ENCODE data around the gene GNG3.
"Not testable (repeated sequence)": the region's sequence is repeated elsewhere in the genome, so short reads cannot be mapped to it uniquely, and the experiment has no call there.

The GNG3 gene

GRCh38 chr11:62694455-62695167 is 12.9 kb upstream of the GNG3 start:
- Histone ChIP-seq H3K27ac (ENCODE audit: low read depth, low read length) (no peak overlapping the region), H3K4me1 (ENCODE audit: control insufficient read depth, insufficient read depth, low read length) (no peaks in the 10 kb centered on the region), H3K27me3 (ENCODE audit: control insufficient read depth, insufficient read depth, low read length) (no peaks in the 10 kb centered on the region), H3K36me3 (ENCODE audit: control insufficient read depth, insufficient read depth, low read length) (peaks cover 14% of the 10 kb centered on the region), H3K4me3 (ENCODE audit: low read length) (no peak overlapping the region), H3K9ac (ENCODE audit: low read length) (no peak overlapping the region)

DNA sequence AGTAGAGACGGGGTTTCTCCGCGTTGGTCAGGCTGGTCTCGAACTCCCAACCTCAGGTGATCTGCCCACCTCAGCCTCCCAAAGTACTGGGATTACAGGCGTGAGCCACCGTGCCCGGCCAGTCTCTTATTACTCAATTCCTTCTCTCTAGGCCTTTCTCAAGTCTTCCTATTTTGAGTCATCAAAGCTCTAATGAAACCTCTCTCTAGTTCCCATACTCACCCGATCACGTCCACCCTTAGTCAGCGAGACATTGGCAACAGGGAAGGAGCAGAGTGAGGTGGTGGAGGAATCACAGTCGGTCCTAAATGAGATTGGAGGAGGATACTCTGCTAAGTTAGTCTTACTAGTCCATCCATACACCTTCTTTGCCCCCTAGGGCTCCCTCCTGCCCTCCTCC is 5.2 kb upstream of the GNG3 start:
- H3K4me3 ChIP-seq (ENCODE audit: low read length) = no peak overlapping the region
- H3K9ac ChIP-seq (ENCODE audit: low read length) = no peak overlapping the region
- H3K27me3 ChIP-seq (ENCODE audit: control insufficient read depth, insufficient read depth, low read length) = no peaks in the 10 kb centered on the region
- H3K27ac ChIP-seq (ENCODE audit: low read depth, low read length) = no peak overlapping the region
- H3K36me3 ChIP-seq (ENCODE audit: control insufficient read depth, insufficient read depth, low read length) = no peaks in the 10 kb centered on the region
- peaks cover 7% of the 10 kb centered on the region for H3K4me1 ChIP-seq (ENCODE audit: control insufficient read depth, insufficient read depth, low read length)

- not testable (repeated sequence) for H3K36me3 ChIP-seq (ENCODE audit: control insufficient read depth, insufficient read depth, low read length)
Observed at GRCh38 chr11:62703921-62704320, 3.6 kb upstream of the GNG3 start.

DNA sequence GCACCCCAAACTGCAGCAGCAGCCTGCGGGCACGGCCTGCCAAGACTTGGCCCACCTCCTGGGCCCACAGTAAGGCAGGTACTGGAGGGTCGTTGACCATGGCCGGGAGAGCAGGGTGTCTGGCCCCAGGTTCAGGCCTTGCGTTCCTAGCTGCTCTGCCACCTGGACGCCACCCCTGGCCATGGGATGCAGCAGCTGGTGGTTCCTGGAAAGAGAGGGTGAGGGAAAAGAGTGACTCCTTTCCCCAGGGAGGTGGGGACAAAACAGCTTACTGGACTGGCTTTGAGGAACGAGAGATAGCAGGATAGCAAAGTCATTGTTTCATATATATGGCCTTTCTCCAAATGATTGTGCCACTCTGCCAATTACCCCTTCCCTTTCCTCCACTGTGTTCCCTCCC is 2.1 kb upstream of the GNG3 start:
- Histone ChIP-seq H3K27me3 (ENCODE audit: control insufficient read depth, insufficient read depth, low read length) (no peaks in the 10 kb centered on the region), H3K4me3 (ENCODE audit: low read length) (peak overlapping the region; percentile 91), H3K9ac (ENCODE audit: low read length) (peak overlapping the region; percentile 29), H3K4me1 (ENCODE audit: control insufficient read depth, insufficient read depth, low read length) (peaks cover 17% of the 10 kb centered on the region), H3K36me3 (ENCODE audit: control insufficient read depth, insufficient read depth, low read length) (no peaks in the 10 kb centered on the region), H3K27ac (ENCODE audit: low read depth, low read length) (peak overlapping the region; percentile 71)

More at GRCh38 chr11:62703921-62704320, 3.6 kb upstream of the GNG3 start:
- not testable (repeated sequence) for H3K27ac ChIP-seq (ENCODE audit: low read depth, low read length); H3K27me3 ChIP-seq (ENCODE audit: control insufficient read depth, insufficient read depth, low read length); H3K9ac ChIP-seq (ENCODE audit: low read length); H3K4me3 ChIP-seq (ENCODE audit: low read length)
- H3K4me1 ChIP-seq (ENCODE audit: control insufficient read depth, insufficient read depth, low read length) = peaks cover 12% of the 10 kb centered on the region

GRCh38 chr11:62705880-62706849 is 1.3 kb upstream of the GNG3 start:
- no peaks in the 10 kb centered on the region for H3K36me3 ChIP-seq (ENCODE audit: control insufficient read depth, insufficient read depth, low read length)
- H3K4me3 ChIP-seq (ENCODE audit: low read length) = peak overlapping the region; percentile 91
- H3K4me1 ChIP-seq (ENCODE audit: control insufficient read depth, insufficient read depth, low read length) = peaks cover 17% of the 10 kb centered on the region
- H3K9ac ChIP-seq (ENCODE audit: low read length) = peak overlapping the region; percentile 53
- peak overlapping the region; percentile 87 for H3K27ac ChIP-seq (ENCODE audit: low read depth, low read length)
- H3K27me3 ChIP-seq (ENCODE audit: control insufficient read depth, insufficient read depth, low read length) = no peaks in the 10 kb centered on the region

GRCh38 chr11:62706850-62707247 is 627 bp upstream of the GNG3 start:
- Histone ChIP-seq H3K4me3 (ENCODE audit: low read length) (peak overlapping the region; percentile 87), H3K27ac (ENCODE audit: low read depth, low read length) (peak overlapping the region; percentile 87)

GRCh38 chr11:62708392-62708791 is 916 bp downstream of the GNG3 start:
- H3K36me3 ChIP-seq (ENCODE audit: control insufficient read depth, insufficient read depth, low read length) = peaks cover 7% of the 10 kb centered on the region
- no peaks in the 10 kb centered on the region for H3K27me3 ChIP-seq (ENCODE audit: control insufficient read depth, insufficient read depth, low read length)
- H3K4me1 ChIP-seq (ENCODE audit: control insufficient read depth, insufficient read depth, low read length) = peaks cover 17% of the 10 kb centered on the region
- H3K4me3 ChIP-seq (ENCODE audit: low read length) = peak overlapping the region; percentile 91
- no peak overlapping the region for H3K27ac ChIP-seq (ENCODE audit: low read depth, low read length)
- peak overlapping the region; percentile 82 for H3K9ac ChIP-seq (ENCODE audit: low read length)

More at GRCh38 chr11:62706850-62707247, 627 bp upstream of the GNG3 start:
- H3K27me3 ChIP-seq (ENCODE audit: control insufficient read depth, insufficient read depth, low read length) = no peaks in the 10 kb centered on the region
- H3K4me1 ChIP-seq (ENCODE audit: control insufficient read depth, insufficient read depth, low read length) = peaks cover 17% of the 10 kb centered on the region
- no peaks in the 10 kb centered on the region for H3K36me3 ChIP-seq (ENCODE audit: control insufficient read depth, insufficient read depth, low read length)
- peak overlapping the region; percentile 53 for H3K9ac ChIP-seq (ENCODE audit: low read length)

GRCh38 chr11:62708793-62709192 is 1.3 kb downstream of the GNG3 start:
- peaks cover 8% of the 10 kb centered on the region for H3K36me3 ChIP-seq (ENCODE audit: control insufficient read depth, insufficient read depth, low read length)
- H3K27ac ChIP-seq (ENCODE audit: low read depth, low read length) = peak overlapping the region; percentile 78
- peak overlapping the region; percentile 91 for H3K4me3 ChIP-seq (ENCODE audit: low read length)
- H3K27me3 ChIP-seq (ENCODE audit: control insufficient read depth, insufficient read depth, low read length) = no peaks in the 10 kb centered on the region
- H3K9ac ChIP-seq (ENCODE audit: low read length) = peak overlapping the region; percentile 82
- H3K4me1 ChIP-seq (ENCODE audit: control insufficient read depth, insufficient read depth, low read length) = peaks cover 17% of the 10 kb centered on the region

- peak overlapping the region; percentile 95 for H3K27ac ChIP-seq (ENCODE audit: low read depth, low read length)
- H3K27me3 ChIP-seq (ENCODE audit: control insufficient read depth, insufficient read depth, low read length) = no peaks in the 10 kb centered on the region
- H3K9ac ChIP-seq (ENCODE audit: low read length) = peak overlapping the region; percentile 82
- H3K4me3 ChIP-seq (ENCODE audit: low read length) = peak overlapping the region; percentile 91
- peaks cover 17% of the 10 kb centered on the region for H3K4me1 ChIP-seq (ENCODE audit: control insufficient read depth, insufficient read depth, low read length)
- peaks cover 13% of the 10 kb centered on the region for H3K36me3 ChIP-seq (ENCODE audit: control insufficient read depth, insufficient read depth, low read length)
Observed at GRCh38 chr11:62709247-62710000, 1.9 kb downstream of the GNG3 start.

GRCh38 chr11:62710001-62710345 is 2.5 kb downstream of the GNG3 start:
- no peaks in the 10 kb centered on the region for H3K27me3 ChIP-seq (ENCODE audit: control insufficient read depth, insufficient read depth, low read length)
- peak overlapping the region; percentile 80 for H3K4me3 ChIP-seq (ENCODE audit: low read length)
- H3K27ac ChIP-seq (ENCODE audit: low read depth, low read length) = peak overlapping the region; percentile 95
- H3K9ac ChIP-seq (ENCODE audit: low read length) = peak overlapping the region; percentile 80
- H3K36me3 ChIP-seq (ENCODE audit: control insufficient read depth, insufficient read depth, low read length) = peaks cover 17% of the 10 kb centered on the region
- H3K4me1 ChIP-seq (ENCODE audit: control insufficient read depth, insufficient read depth, low read length) = peaks cover 17% of the 10 kb centered on the region

GRCh38 chr11:62712276-62712812 is 4.9 kb downstream of the GNG3 start:
- Histone ChIP-seq H3K4me1 (ENCODE audit: control insufficient read depth, insufficient read depth, low read length) (peaks cover 11% of the 10 kb centered on the region), H3K4me3 (ENCODE audit: low read length) (no peak overlapping the region), H3K36me3 (ENCODE audit: control insufficient read depth, insufficient read depth, low read length) (peaks cover 38% of the 10 kb centered on the region), H3K27ac (ENCODE audit: low read depth, low read length) (no peak overlapping the region), H3K27me3 (ENCODE audit: control insufficient read depth, insufficient read depth, low read length) (no peaks in the 10 kb centered on the region), H3K9ac (ENCODE audit: low read length) (no peak overlapping the region)

- H3K9ac ChIP-seq (ENCODE audit: low read length) = no peak overlapping the region
- H3K27ac ChIP-seq (ENCODE audit: low read depth, low read length) = no peak overlapping the region
- H3K4me1 ChIP-seq (ENCODE audit: control insufficient read depth, insufficient read depth, low read length) = peaks cover 11% of the 10 kb centered on the region
- H3K36me3 ChIP-seq (ENCODE audit: control insufficient read depth, insufficient read depth, low read length) = peaks cover 39% of the 10 kb centered on the region
- H3K4me3 ChIP-seq (ENCODE audit: low read length) = no peak overlapping the region
- H3K27me3 ChIP-seq (ENCODE audit: control insufficient read depth, insufficient read depth, low read length) = no peaks in the 10 kb centered on the region
Observed at GRCh38 chr11:62712861-62713260, 5.4 kb downstream of the GNG3 start.
